Muscle layer of colon (tissue), 2 donors: Measurements from ENCODE around the gene ZBTB40.

Experiments used
- H3K27ac ChIP-seq: one replicate; pipeline ENCODE4 v1.7.0; 2013; ENCODE audit warnings: low read depth, mild to moderate bottlenecking, low read length, moderate library complexity
- H3K27me3 ChIP-seq, 2 donors: one replicate each; pipeline ENCODE4 v1.7.0; 2013; ENCODE audit warnings: low read length in 2 of 2, mild to moderate bottlenecking in 2 of 2; ENCODE audit not compliant: insufficient read depth in 2 of 2, control insufficient read depth in 1 of 2
- H3K36me3 ChIP-seq: one replicate; pipeline ENCODE4 v1.7.0; 2013; ENCODE audit warnings: mild to moderate bottlenecking, low read length; ENCODE audit not compliant: insufficient read depth
- H3K4me1 ChIP-seq: one replicate; pipeline ENCODE4 v1.7.0; 2013; ENCODE audit warnings: mild to moderate bottlenecking, low read length; ENCODE audit not compliant: insufficient read depth
- H3K4me3 ChIP-seq, 2 donors: one replicate each; pipeline ENCODE4 v1.7.0; 2013; ENCODE audit warnings: low read length in 2 of 2, low read depth in 1 of 2, mild to moderate bottlenecking in 1 of 2, moderate library complexity in 1 of 2
- H3K9ac ChIP-seq: one replicate; pipeline ENCODE4 v1.7.0; 2013; ENCODE audit warnings: low read length
- H3K9me3 ChIP-seq: one replicate; pipeline ENCODE4 v1.7.0; 2013; ENCODE audit warnings: mild to moderate bottlenecking, low read length
- donor health status: abdominal sarcoma.
- donor health status: Adenocarcinoma of cecum.

ZBTB40 gene

DNA sequence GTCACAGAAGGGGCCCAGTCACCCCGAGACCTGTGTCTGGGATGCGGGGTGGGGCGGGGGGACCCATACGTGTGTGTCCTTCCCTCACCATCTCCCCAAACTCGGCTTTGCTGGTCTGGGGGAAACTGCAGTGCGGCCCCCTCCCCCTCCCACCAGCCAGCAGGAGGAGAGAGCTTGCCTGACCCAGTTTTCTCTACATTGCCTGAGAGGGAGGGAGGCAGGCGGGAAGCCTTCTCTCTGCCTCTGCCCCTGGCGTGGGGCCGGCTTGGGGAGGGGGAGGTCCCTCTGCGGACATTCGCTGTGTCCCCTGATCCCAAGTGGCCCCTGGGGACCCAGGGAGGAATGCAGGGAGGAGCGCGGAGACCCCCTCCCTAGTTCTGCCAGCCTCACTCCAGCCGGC, 115.5 kb downstream of the ZBTB40 start:
- H3K9ac ChIP-seq, result no peak overlapping the region
- H3K4me3 ChIP-seq, result no peak overlapping the region
- no peak overlapping the region for H3K27ac ChIP-seq
- H3K36me3 ChIP-seq, result no peaks in the 10 kb centered on the region
- no peaks in the 10 kb centered on the region for H3K9me3 ChIP-seq
- no peaks in the 10 kb centered on the region for H3K4me1 ChIP-seq
- H3K27me3 ChIP-seq, result peaks cover 16 to 28% of the 10 kb centered on the region in 2 donors

DNA sequence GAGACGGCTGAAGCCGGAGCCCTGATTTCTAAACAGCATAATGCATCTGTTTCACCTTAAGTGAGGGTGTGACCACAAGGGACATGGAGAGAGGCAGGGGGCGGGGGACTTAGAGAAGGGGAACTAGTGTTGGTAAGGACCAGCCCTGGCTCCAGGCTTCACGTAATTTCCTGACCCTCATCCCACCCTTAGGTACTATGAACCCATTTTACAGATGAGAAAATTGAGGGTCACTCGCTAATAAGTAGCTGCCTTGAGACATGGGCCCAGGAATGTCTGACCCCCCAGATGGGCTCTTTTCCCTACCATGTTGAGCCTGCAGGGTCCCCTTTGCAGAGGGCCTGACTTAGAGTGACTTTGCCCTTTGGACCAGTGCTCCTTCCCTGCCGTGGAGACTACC, 116.3 kb downstream of the ZBTB40 start:
- Histone ChIP-seq H3K4me1 (no peaks in the 10 kb centered on the region), H3K9me3 (no peaks in the 10 kb centered on the region), H3K36me3 (no peaks in the 10 kb centered on the region), H3K9ac (no peak overlapping the region), H3K27me3 (peaks cover 9 to 27% of the 10 kb centered on the region in 2 donors), H3K27ac (no peak overlapping the region), H3K4me3 (no peak overlapping the region)

GRCh38 chr1:22569269-22569668, 117.6 kb downstream of the ZBTB40 start:
- Histone ChIP-seq H3K4me1 (no peaks in the 10 kb centered on the region), H3K9me3 (no peaks in the 10 kb centered on the region), H3K27ac (no peak overlapping the region), H3K9ac (no peak overlapping the region), H3K27me3 (peaks cover 2 to 23% of the 10 kb centered on the region in 2 donors), H3K4me3 (no peak overlapping the region), H3K36me3 (no peaks in the 10 kb centered on the region)

DNA sequence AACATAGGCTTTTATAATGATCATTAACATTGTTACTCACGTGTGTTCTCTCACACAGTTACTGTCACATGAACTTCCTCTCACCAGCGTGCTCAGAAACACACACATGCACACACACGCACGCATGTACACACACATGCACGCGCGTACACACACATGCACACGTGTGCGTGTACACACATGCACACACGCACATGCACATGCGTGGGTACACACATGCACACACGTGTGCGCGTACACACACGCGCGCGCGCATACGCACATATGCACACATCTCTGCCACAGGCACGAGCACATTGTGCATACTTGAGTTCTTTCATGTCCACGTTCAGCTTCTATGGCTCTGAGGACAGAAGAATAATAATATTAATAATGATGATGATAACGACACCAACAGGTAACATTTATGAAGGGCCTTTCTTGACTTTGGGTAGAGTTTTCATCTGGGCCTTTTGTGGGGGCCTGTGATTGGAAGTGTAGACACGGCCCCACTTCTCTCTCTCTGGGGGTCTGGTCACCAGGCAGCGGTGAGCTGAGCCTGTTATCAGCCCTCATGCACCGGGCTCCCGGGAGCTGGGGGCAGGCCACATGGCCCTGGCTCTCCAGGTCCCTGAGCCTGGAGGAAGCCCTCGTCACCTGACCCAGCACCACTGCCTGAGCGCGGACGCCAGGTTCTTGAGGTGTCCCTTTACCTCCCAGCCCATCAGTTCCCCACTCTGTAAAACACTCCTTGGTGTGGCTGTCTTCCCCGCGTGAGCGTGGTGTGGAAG, 118.7 kb downstream of the ZBTB40 start:
- H3K36me3 ChIP-seq, result no peaks in the 10 kb centered on the region
- no peak overlapping the region for H3K27ac ChIP-seq
- H3K4me3 ChIP-seq, result no peak overlapping the region
- H3K9me3 ChIP-seq, result no peaks in the 10 kb centered on the region
- H3K27me3 ChIP-seq, result peaks cover 0 to 17% of the 10 kb centered on the region in 2 donors
- no peak overlapping the region for H3K9ac ChIP-seq
- no peaks in the 10 kb centered on the region for H3K4me1 ChIP-seq

- H3K36me3 ChIP-seq, result no peaks in the 10 kb centered on the region
These were observed 121.2 kb downstream of the ZBTB40 start for GRCh38 chr1:22572818-22573217.

DNA sequence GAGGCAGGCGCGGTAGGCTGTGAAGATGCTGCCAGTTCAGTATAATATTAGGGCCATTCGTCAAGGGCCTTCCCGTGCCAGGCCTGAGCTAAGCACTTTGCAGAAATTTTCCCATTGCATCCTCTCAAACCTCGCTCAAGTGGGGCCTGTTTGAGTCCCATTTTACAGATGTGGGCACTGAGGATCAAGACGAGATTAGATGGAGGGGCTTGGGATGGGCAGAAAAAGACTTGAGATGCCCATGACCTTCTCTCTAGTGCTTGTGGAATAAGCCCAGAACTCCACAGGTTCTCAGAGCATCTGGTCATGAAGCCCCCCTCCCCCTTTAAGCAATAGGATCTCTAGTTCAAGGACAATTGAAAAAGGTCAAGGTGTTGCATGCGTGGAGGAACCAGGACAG, 121.6 kb downstream of the ZBTB40 start:
- no peak overlapping the region for H3K4me3 ChIP-seq
- no peaks in the 10 kb centered on the region for H3K36me3 ChIP-seq
- peaks cover 0 to 13% of the 10 kb centered on the region in 2 donors for H3K27me3 ChIP-seq
- no peaks in the 10 kb centered on the region for H3K9me3 ChIP-seq
- no peak overlapping the region for H3K27ac ChIP-seq
- no peak overlapping the region for H3K9ac ChIP-seq
- no peaks in the 10 kb centered on the region for H3K4me1 ChIP-seq

More at GRCh38 chr1:22572818-22573217, 121.2 kb downstream of the ZBTB40 start:
- H3K4me3 ChIP-seq, result no peak overlapping the region
- no peaks in the 10 kb centered on the region for H3K4me1 ChIP-seq
- no peak overlapping the region for H3K27ac ChIP-seq
- H3K27me3 ChIP-seq, result peaks cover 0 to 13% of the 10 kb centered on the region in 2 donors
- no peaks in the 10 kb centered on the region for H3K9me3 ChIP-seq
- no peak overlapping the region for H3K9ac ChIP-seq

DNA sequence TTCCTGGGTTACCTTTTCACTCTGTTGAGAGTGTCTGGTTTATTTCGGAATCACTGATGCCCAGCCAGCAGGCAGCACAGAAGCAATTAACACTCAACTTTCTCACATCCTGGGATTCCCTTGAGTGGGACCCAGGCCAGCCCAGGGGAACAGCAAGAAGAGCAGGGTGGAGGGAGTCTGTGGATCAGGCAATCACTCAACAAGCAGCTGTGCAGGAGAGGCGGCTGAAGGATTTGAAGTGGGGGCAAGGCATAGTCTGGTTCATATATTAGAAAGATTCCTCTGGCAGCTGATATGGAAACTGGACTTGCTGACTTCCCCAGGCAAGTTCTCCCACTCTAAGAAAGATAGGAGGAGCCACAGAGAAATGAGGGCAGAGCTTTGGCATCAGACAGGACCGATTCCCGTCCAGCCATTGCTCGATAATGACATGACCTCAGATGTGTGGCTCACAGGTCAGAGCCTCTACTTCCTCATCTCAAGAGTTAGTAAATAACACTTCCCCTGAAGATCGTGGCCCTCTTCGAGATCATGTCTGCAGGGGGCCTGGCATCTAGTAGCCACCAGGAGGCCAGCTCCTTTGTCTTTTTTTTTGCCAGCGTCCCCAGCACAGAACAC, 124.0 kb downstream of the ZBTB40 start:
- H3K9ac ChIP-seq, result no peak overlapping the region
- no peaks in the 10 kb centered on the region for H3K4me1 ChIP-seq
- H3K9me3 ChIP-seq, result no peaks in the 10 kb centered on the region
- H3K27me3 ChIP-seq, result peaks cover 0 to 13% of the 10 kb centered on the region in 2 donors
- no peak overlapping the region for H3K27ac ChIP-seq
- H3K4me3 ChIP-seq, result no peak overlapping the region
- no peaks in the 10 kb centered on the region for H3K36me3 ChIP-seq

- Histone ChIP-seq H3K27me3 (peaks cover 0 to 13% of the 10 kb centered on the region in 2 donors), H3K4me3 (no peak overlapping the region), H3K36me3 (no peaks in the 10 kb centered on the region), H3K9ac (no peak overlapping the region), H3K9me3 (no peaks in the 10 kb centered on the region), H3K4me1 (no peaks in the 10 kb centered on the region), H3K27ac (no peak overlapping the region)
These were observed 124.5 kb downstream of the ZBTB40 start for GRCh38 chr1:22576150-22576544.

- H3K9ac ChIP-seq, result no peak overlapping the region
- H3K4me3 ChIP-seq, result no peak overlapping the region
- no peak overlapping the region for H3K27ac ChIP-seq
- H3K9me3 ChIP-seq, result no peaks in the 10 kb centered on the region
- no peaks in the 10 kb centered on the region for H3K4me1 ChIP-seq
- no peaks in the 10 kb centered on the region for H3K36me3 ChIP-seq
- peaks cover 0 to 10% of the 10 kb centered on the region in 2 donors for H3K27me3 ChIP-seq
These were observed 125.0 kb downstream of the ZBTB40 start for GRCh38 chr1:22576617-22577016.

DNA sequence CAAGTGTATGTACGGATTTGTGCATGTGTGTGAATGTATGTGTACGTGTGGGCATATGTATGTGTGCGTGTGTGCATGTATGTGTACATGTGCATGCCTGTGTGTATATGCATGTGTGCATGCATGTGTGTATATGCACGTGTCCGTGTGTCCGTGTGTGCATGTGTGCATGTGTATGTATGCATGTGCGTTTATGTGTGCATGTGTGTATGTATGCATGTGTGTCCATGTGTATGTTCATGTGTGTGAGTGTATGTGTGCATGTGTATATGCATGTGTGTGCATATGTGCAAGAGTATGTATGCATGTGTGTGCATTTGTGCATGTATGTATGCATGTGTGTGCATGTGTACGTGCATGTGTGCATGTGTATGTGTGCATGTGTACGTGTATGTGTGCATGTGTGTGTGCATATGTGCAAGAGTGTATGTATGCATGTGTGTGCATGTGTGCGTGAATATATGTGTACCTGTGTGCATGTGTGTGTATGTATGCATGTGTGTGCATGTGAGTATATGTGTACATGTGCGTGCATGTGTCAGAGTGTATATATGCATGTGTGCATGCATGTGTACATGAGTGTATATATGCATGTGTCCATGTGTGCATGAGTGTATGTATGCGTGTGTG, 127.2 kb downstream of the ZBTB40 start:
- no peaks in the 10 kb centered on the region for H3K27me3 ChIP-seq
- no peak overlapping the region for H3K9ac ChIP-seq
- H3K4me3 ChIP-seq, result no peak overlapping the region
- H3K9me3 ChIP-seq, result no peaks in the 10 kb centered on the region
- no peaks in the 10 kb centered on the region for H3K36me3 ChIP-seq
- H3K4me1 ChIP-seq, result no peaks in the 10 kb centered on the region
- H3K27ac ChIP-seq, result no peak overlapping the region

- H3K27ac ChIP-seq, result no peak overlapping the region
- H3K36me3 ChIP-seq, result no peaks in the 10 kb centered on the region
These were observed 128.0 kb downstream of the ZBTB40 start for GRCh38 chr1:22579541-22580155.

More at GRCh38 chr1:22579541-22580155, 128.0 kb downstream of the ZBTB40 start:
- no peak overlapping the region for H3K4me3 ChIP-seq
- no peak overlapping the region for H3K9ac ChIP-seq
- H3K27me3 ChIP-seq, result no peaks in the 10 kb centered on the region
- no peaks in the 10 kb centered on the region for H3K9me3 ChIP-seq
- no peaks in the 10 kb centered on the region for H3K4me1 ChIP-seq
